ENCODE measurements around the gene TGFB2.

DNA sequence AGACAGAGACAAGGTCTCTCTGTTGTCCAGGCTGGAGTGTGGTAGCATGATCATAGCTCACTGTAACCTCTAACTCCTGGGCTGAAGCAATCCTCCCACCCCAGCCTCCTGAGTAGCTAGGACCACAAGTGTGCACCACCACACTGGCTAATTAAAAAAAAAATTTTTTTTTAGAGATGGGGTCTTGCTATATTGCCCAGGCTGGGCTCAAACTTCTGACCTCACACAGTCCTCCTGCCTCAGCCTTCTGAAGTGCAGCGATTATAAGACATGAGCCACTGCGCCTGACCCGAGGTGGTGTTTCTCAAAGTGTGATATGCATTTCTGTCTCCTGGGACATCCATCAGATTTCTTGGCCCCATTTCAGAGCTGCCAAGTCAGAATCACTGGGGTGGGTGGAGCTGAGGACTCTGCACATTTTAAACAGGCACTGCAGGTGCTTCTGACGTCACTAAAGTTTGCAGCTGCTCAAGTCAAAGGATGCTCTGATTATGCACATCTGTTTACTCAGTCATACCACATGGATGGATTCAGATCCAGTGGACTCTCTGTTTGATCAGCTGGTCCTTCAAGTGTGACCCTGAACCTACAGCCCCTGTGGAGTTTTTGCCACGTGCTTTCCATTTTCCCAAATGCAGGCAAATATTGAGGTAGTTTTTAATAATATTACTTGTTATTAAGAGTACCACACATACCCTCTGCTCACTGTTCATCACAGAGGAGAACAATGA is 21.4 kb downstream of the TGFB2 start:
- TF ChIP-seq, protein P1, sequence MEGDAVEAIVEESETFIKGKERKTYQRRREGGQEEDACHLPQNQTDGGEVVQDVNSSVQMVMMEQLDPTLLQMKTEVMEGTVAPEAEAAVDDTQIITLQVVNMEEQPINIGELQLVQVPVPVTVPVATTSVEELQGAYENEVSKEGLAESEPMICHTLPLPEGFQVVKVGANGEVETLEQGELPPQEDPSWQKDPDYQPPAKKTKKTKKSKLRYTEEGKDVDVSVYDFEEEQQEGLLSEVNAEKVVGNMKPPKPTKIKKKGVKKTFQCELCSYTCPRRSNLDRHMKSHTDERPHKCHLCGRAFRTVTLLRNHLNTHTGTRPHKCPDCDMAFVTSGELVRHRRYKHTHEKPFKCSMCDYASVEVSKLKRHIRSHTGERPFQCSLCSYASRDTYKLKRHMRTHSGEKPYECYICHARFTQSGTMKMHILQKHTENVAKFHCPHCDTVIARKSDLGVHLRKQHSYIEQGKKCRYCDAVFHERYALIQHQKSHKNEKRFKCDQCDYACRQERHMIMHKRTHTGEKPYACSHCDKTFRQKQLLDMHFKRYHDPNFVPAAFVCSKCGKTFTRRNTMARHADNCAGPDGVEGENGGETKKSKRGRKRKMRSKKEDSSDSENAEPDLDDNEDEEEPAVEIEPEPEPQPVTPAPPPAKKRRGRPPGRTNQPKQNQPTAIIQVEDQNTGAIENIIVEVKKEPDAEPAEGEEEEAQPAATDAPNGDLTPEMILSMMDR (optimal IDR thresholded peaks at IDR 0.05 in 1 of 3, IDR thresholded peaks at IDR 0.05 in 1 of 3, conservative IDR thresholded peaks at IDR 0.05 in 1 of 3; ENCODE audit: extremely low read depth in 1 of 3, insufficient read depth in 2 of 3, low read length in 3 of 3), result no peak
- no peak for TF ChIP-seq EZH2 (IDR thresholded peaks at IDR 0.05; ENCODE audit: low read length)

Measured in keratinocyte (primary cell).